AG09309 (cell line): ENCODE measurements around the gene KCNJ9.
"Not testable (repeated sequence)": the region's sequence is repeated elsewhere in the genome, so short reads cannot be mapped to it uniquely, and the experiment has no call there.

ENCODE experiments used
- DNase-seq: peaks from one replicate; pipeline ENCODE4 v3.0.0-alpha.2; 2010; ENCODE audit warnings: low read depth
- H3K4me3 ChIP-seq: 2 replicates; pipeline ENCODE4 v1.5.1; 2011; ENCODE audit warnings: mild to moderate bottlenecking, low read depth, low read length, moderate library complexity; ENCODE audit not compliant: control insufficient read depth
- CTCF ChIP-seq: IDR thresholded peaks from 2 replicates; pipeline ENCODE4 v1.5.1; 2011; ENCODE audit warnings: mild to moderate bottlenecking, low read depth, low read length, inconsistent platforms; ENCODE audit not compliant: insufficient read depth, control insufficient read depth; ENCODE audit errors: missing control alignments

KCNJ9 gene

DNA sequence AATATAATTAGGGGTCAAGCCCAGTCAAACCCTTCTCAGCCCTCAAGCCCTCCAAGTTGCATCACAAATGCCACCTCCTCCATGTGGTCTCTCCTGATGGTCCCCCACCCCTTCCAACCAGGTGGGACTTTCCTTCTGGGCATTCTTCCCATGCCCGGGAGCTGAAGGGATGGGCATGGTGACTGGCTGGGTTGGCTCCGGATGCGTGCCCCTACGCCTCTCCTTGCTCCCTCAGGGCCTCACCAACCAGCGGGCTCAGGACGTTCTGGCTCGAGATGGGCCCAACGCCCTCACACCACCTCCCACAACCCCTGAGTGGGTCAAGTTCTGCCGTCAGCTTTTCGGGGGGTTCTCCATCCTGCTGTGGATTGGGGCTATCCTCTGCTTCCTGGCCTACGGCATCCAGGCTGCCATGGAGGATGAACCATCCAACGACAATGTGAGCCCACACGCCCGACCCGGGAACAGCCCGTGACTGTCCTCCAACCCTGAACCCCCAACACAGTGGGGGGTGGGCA is 41.7 kb downstream of the KCNJ9 start:
- TF ChIP-seq CTCF: no peak
- H3K4me3 ChIP-seq: no peak overlapping the region
- no peak for DNase-seq

DNA sequence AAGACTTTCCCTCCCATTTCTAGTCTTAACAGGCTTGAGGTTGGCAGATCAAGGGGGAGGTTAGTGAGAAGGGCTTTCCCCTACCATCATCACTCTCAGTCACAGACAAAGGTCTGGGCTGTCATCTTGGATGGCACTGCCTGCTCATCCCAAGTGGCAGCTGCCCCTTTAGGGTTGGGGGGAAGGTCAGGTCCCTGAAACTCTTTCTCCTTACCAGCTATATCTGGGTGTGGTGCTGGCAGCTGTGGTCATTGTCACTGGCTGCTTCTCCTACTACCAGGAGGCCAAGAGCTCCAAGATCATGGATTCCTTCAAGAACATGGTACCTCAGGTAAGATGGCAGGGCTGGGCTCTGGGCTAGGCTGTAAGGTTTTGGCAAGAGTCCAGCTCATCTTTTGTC is 42.4 kb downstream of the KCNJ9 start:
- no peak overlapping the region for H3K4me3 ChIP-seq
- no peak for TF ChIP-seq CTCF

DNA sequence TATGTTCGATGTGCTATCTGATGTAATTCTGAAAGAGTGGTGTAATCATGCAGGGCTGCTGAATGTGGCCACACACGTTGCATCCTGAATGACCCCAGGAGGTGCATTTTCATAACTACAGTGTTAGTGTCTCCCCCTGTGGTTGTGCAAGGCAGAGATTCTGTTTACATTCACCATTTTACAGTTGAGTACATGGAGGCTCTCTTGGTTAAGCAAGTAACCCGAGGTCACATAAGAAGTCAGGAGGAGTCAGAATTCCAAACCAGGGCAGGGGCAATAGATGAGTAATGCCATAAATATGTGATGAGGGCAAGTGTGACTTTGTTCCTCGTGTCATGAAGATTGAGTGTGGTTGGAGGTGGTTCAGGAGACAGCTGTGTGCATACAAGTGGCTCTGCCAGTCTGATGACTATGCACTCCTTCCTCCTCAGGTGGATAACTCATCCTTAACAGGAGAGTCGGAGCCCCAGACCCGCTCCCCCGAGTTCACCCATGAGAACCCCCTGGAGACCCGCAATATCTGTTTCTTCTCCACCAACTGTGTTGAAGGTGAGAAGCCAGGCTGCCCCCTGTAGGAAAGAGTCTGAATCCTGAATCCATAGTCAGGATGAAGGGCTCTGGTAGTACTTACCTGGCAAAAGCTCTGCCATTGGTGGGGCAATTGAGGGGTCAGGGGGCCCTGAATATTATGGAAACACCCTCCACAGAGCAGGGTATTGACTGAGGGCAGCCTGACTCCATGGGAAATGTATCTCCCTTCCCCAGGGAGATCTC is 43.6 kb downstream of the KCNJ9 start:
- DNase-seq: peak; percentile 67
- H3K4me3 ChIP-seq: no peak overlapping the region
- peak; percentile 34 for TF ChIP-seq CTCF

More for the DNA sequence above, 42.4 kb downstream of the KCNJ9 start:
- no peak for DNase-seq

- peak; percentile 3 for DNase-seq
- no peak for TF ChIP-seq CTCF
- no peak overlapping the region for H3K4me3 ChIP-seq
These were observed 44.4 kb downstream of the KCNJ9 start for GRCh38 chr1:160125746-160126145.

DNA sequence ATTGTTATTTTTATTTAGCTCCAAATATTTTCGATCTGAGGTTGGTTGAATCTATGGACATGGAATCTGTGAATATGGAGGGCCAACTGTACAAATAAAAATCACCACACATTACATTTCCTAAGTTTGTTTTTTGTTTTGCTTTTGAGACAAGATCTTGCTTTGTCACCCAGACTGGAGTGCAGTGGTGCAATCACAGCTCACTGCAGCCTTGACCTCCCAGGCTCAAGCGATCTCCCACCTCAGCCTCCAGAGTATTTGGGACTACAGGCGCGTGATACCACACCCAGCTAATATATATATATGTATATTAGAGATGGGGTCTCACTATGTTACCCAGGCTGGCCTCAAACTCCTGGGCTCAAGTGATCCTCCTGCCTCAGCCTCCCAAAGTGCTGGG is 45.0 kb downstream of the KCNJ9 start:
- not testable (repeated sequence) for H3K4me3 ChIP-seq, DNase-seq

DNA sequence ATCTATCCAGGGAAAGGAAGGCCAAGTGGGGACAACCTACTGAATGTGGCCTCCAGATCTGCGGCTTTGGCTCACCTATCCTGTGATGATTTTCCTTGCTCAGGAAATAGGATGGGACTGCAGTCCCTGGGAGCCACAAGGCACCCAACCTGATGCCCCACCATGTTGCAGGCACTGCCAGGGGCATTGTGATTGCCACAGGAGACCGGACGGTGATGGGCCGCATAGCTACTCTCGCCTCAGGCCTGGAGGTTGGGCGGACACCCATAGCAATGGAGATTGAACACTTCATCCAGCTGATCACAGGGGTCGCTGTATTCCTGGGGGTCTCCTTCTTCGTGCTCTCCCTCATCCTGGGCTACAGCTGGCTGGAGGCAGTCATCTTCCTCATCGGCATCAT is 46.0 kb downstream of the KCNJ9 start:
- DNase-seq: no peak
- TF ChIP-seq CTCF: no peak
- no peak overlapping the region for H3K4me3 ChIP-seq

DNA sequence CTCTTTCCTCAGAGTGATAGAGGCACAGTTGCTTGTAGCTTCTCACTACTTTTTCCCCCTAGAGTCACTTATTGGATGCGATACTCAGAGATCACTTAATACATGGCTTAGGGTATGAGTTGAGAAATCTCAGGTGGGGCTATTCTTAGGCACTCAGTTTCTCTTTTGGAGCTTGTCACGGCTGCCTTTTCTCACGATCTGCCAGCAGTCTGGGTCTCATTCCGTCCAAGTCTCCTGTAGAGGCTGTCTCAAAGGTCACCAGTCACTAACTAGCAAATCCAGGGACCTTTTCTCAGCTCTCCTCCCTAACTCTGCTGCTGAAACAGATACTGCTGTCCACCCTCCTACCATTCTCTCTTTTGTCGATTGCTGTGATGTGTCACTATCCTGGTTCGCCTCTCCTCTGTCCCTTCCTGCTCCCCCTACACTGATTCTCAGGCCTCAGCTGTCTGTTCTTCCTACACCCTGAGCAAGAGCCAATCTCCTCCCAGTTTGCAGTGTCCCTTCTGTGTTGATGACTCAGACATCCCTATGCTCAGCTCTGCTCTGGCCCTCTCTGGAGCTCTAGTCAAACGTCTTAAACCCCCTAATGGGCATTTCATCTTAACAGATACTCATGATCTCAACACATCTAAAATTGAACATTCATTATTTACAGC is 46.7 kb downstream of the KCNJ9 start:
- no peak for TF ChIP-seq CTCF
- no peak overlapping the region for H3K4me3 ChIP-seq
- DNase-seq: peak; percentile 13
